WTC11 (cell line): ENCODE measurements around the gene DMD. TPM values are rescaled to one million over a fixed set of nuclear protein-coding genes. Genes with fewer than 3 reads are reported as not detected.

ENCODE experiments used
- ATAC-seq: fragments of 200-7000 bp; cut with Tn5 transposase; 2 replicates; pipeline ENCODE4 v1.10.0; 2021; ENCODE audit warnings: mild to moderate bottlenecking, moderate library complexity
- CTCF ChIA-PET: fragments of 300-600 bp; sonication (Branson Sonifier 250); formaldehyde crosslinking; loops from one replicate; lab custom pipeline; 2021; ENCODE audit warnings: antibody characterized with exemption; lab: Charles Lee
- POLR2A ChIA-PET: fragments of 350-600 bp; sonication (Branson Sonifier 250); formaldehyde crosslinking; loops from one replicate; lab custom pipeline; 2021; ENCODE audit warnings: antibody characterized with exemption; lab: Charles Lee
- DNase-seq: peaks from one replicate; pipeline ENCODE4 v3.0.0; 2021; ENCODE audit warnings: low spot score
- H3K27ac Mint-ChIP-seq: 2 replicates; pipeline ENCODE4 v1.8.0; 2021; ENCODE audit warnings: mixed read lengths
- H3K27me3 Mint-ChIP-seq: 2 replicates; pipeline ENCODE4 v1.8.0; 2021; ENCODE audit warnings: low read depth, mild to moderate bottlenecking, moderate library complexity, mixed read lengths
- H3K36me3 Mint-ChIP-seq: 2 replicates; pipeline ENCODE4 v1.8.0; 2021; ENCODE audit warnings: mixed read lengths
- H3K4me1 Mint-ChIP-seq: 2 replicates; pipeline ENCODE4 v1.8.0; 2022; ENCODE audit warnings: mixed read lengths
- H3K4me3 Mint-ChIP-seq: 2 replicates; pipeline ENCODE4 v1.8.0; 2021; ENCODE audit warnings: mild to moderate bottlenecking, moderate library complexity, mixed read lengths
- H3K9me3 Mint-ChIP-seq: 2 replicates; pipeline ENCODE4 v1.8.0; 2021; ENCODE audit warnings: mixed read lengths
- ATF2 ChIP-seq: sonication (generic); formaldehyde crosslinking; IDR thresholded peaks from 2 replicates; pipeline ENCODE4 v1.8.1; 2022; ENCODE audit warnings: low read depth, missing genetic modification reagents, borderline replicate concordance
- CDX4 ChIP-seq: fragments of 250-450 bp; sonication (Bioruptor Pico); IDR thresholded peaks from 2 replicates; pipeline ENCODE4 v1.9.0; 2021; ENCODE audit warnings: moderate library complexity, mild to moderate bottlenecking, inconsistent platforms, borderline replicate concordance
- E2F4 ChIP-seq: sonication (generic); formaldehyde crosslinking; IDR thresholded peaks from 2 replicates; pipeline ENCODE4 v1.8.1; 2022; ENCODE audit warnings: low read depth, mild to moderate bottlenecking, moderate library complexity, missing genetic modification reagents, borderline replicate concordance
- ELF4 ChIP-seq: sonication (generic); formaldehyde crosslinking; IDR thresholded peaks from 2 replicates; pipeline ENCODE4 v1.8.1; 2022; ENCODE audit warnings: low read depth, mild to moderate bottlenecking, moderate library complexity, missing genetic modification reagents
- FOXJ3 ChIP-seq: sonication (generic); formaldehyde crosslinking; IDR thresholded peaks from 2 replicates; pipeline ENCODE4 v1.9.0; 2021; ENCODE audit warnings: missing genetic modification reagents, mild to moderate bottlenecking, borderline replicate concordance
- GRHL2 ChIP-seq: fragments of 250-450 bp; sonication (Bioruptor Pico); IDR thresholded peaks from 2 replicates; pipeline ENCODE4 v1.8.0; 2022; ENCODE audit warnings: mild to moderate bottlenecking, moderate library complexity; ENCODE audit not compliant: insufficient replicate concordance, severe bottlenecking
- HMGXB4 ChIP-seq: sonication (generic); formaldehyde crosslinking; IDR thresholded peaks from 2 replicates; pipeline ENCODE4 v1.8.1; 2023; ENCODE audit warnings: mild to moderate bottlenecking, moderate library complexity, missing genetic modification reagents
- IRF2 ChIP-seq: sonication (generic); formaldehyde crosslinking; IDR thresholded peaks from 2 replicates; pipeline ENCODE4 v1.8.0; 2022; ENCODE audit warnings: low read depth, missing genetic modification reagents, borderline replicate concordance
- MXD4 ChIP-seq: fragments of 250-450 bp; sonication (Bioruptor Pico); IDR thresholded peaks from 2 replicates; pipeline ENCODE4 v1.8.0; 2021; ENCODE audit warnings: mild to moderate bottlenecking, moderate library complexity, borderline replicate concordance
- OVOL2 ChIP-seq: fragments of 250-450 bp; sonication (Bioruptor Pico); IDR thresholded peaks from 2 replicates; pipeline ENCODE4 v1.9.0; 2021; ENCODE audit warnings: mild to moderate bottlenecking, borderline replicate concordance
- RELA ChIP-seq: sonication (generic); formaldehyde crosslinking; IDR thresholded peaks from 2 replicates; pipeline ENCODE4 v1.8.1; 2022; ENCODE audit warnings: missing genetic modification reagents, mild to moderate bottlenecking, borderline replicate concordance
- SMAD3 ChIP-seq: sonication (generic); formaldehyde crosslinking; IDR thresholded peaks from 2 replicates; pipeline ENCODE4 v1.8.0; 2022; ENCODE audit warnings: missing genetic modification reagents, mild to moderate bottlenecking, borderline replicate concordance
- SMAD4 ChIP-seq: sonication (generic); formaldehyde crosslinking; IDR thresholded peaks from 2 replicates; pipeline ENCODE4 v1.8.0; 2022; ENCODE audit warnings: mild to moderate bottlenecking, missing genetic modification reagents
- SP1 ChIP-seq: sonication (generic); formaldehyde crosslinking; conservative IDR thresholded peaks from 2 replicates; pipeline ENCODE4 v1.8.1; 2022; ENCODE audit warnings: missing genetic modification reagents
- USF1 ChIP-seq: sonication (generic); formaldehyde crosslinking; IDR thresholded peaks from 2 replicates; pipeline ENCODE4 v1.8.0; 2022; ENCODE audit warnings: mild to moderate bottlenecking, missing genetic modification reagents
- ZMAT4 ChIP-seq: fragments of 250-450 bp; sonication (Bioruptor Pico); IDR thresholded peaks from 2 replicates; pipeline ENCODE4 v1.9.0; 2021; ENCODE audit warnings: mild to moderate bottlenecking
- ZNF138 ChIP-seq: sonication (generic); formaldehyde crosslinking; conservative IDR thresholded peaks from 2 replicates; pipeline ENCODE4 v1.8.1; 2022; ENCODE audit warnings: mild to moderate bottlenecking, moderate library complexity, missing genetic modification reagents
- ZNF263 ChIP-seq: sonication (generic); formaldehyde crosslinking; IDR thresholded peaks from 2 replicates; pipeline ENCODE4 v1.8.1; 2022; ENCODE audit warnings: low read depth, mild to moderate bottlenecking, moderate library complexity, missing genetic modification reagents
- ZNF423 ChIP-seq: fragments of 250-450 bp; sonication (Bioruptor Pico); IDR thresholded peaks from 2 replicates; pipeline ENCODE4 v2.1.2; 2022; ENCODE audit warnings: mild to moderate bottlenecking, moderate library complexity
- total RNA-seq: library from RNA; stranded (reverse); gene quantifications from 3 replicates; pipeline ENCODE4 v1.2.3, GENCODE V29; 2021

Gene DMD
- total RNA-seq, 1 experiment from 2014 or later = 9.1 TPM

- no peak for ATAC-seq
- no peak overlapping the region for H3K27ac Mint-ChIP-seq
- no peaks in the 10 kb centered on the region for H3K36me3 Mint-ChIP-seq
- ChIA-PET POLR2A (no interaction called here), CTCF (no interaction called here)
- no peaks in the 10 kb centered on the region for H3K4me1 Mint-ChIP-seq
- DNase-seq = no peak
- TF ChIP-seq IRF2 (CRISPR knock-in tag) = no peak
- TF ChIP-seq SP1 (CRISPR knock-in tag) = no peak
- TF ChIP-seq SMAD3 (CRISPR knock-in tag) = no peak
- no peak for TF ChIP-seq OVOL2
- TF ChIP-seq GRHL2 (CRISPR knock-in tag) = no peak
- no peak overlapping the region for H3K4me3 Mint-ChIP-seq
- no peaks in the 10 kb centered on the region for H3K27me3 Mint-ChIP-seq
- H3K9me3 Mint-ChIP-seq = no peaks in the 10 kb centered on the region
Measured at GRCh38 chrX:31603411-31604120, 1607.8 kb downstream of the DMD start.

GRCh38 chrX:31600823-31601222 is 1610.5 kb downstream of the DMD start:
- no peaks in the 10 kb centered on the region for H3K4me1 Mint-ChIP-seq
- DNase-seq = no peak
- ChIA-PET POLR2A (no interaction called here), CTCF (no interaction called here)
- H3K36me3 Mint-ChIP-seq = no peaks in the 10 kb centered on the region
- no peak overlapping the region for H3K27ac Mint-ChIP-seq
- no peak for ATAC-seq
- no peaks in the 10 kb centered on the region for H3K9me3 Mint-ChIP-seq
- TF ChIP-seq CDX4 (CRISPR knock-in tag) (no peak), FOXJ3 (no peak), ZNF263 (CRISPR knock-in tag) (no peak), MXD4 (CRISPR knock-in tag) (no peak), ZNF138 (CRISPR knock-in tag) (no peak), USF1 (CRISPR knock-in tag) (no peak), SP1 (CRISPR knock-in tag) (no peak), ATF2 (CRISPR knock-in tag) (no peak), ZNF423 (CRISPR knock-in tag) (no peak), ELF4 (no peak), RELA (no peak), ZMAT4 (CRISPR knock-in tag) (no peak), SMAD4 (CRISPR knock-in tag) (no peak), HMGXB4 (CRISPR knock-in tag) (no peak), E2F4 (no peak)
- H3K4me3 Mint-ChIP-seq = no peak overlapping the region
- no peaks in the 10 kb centered on the region for H3K27me3 Mint-ChIP-seq
